Neutrophil (primary cell): ENCODE data around the gene TTLL1.
"Not testable (repeated sequence)": the region's sequence is repeated elsewhere in the genome, so short reads cannot be mapped to it uniquely, and the experiment has no call there.

Source experiments
- H3K27ac ChIP-seq: fragments of 200-600 bp; sonication (generic); 2 replicates; pipeline ENCODE4 v1.5.1; 2016; ENCODE audit warnings: mild to moderate bottlenecking, moderate library complexity
- H3K27me3 ChIP-seq: fragments of 200-600 bp; sonication (generic); 2 replicates; pipeline ENCODE4 v1.6.0; 2016; ENCODE audit warnings: mild to moderate bottlenecking
- H3K36me3 ChIP-seq: fragments of 200-600 bp; sonication (generic); 2 replicates; pipeline ENCODE4 v1.5.1; 2017
- H3K4me1 ChIP-seq, 2 experiments: fragments of 200-600 bp in 1 of 2; sonication (generic) in 1 of 2; 1 replicate in 1 of 2; 2 replicates in 1 of 2; pipeline versions ENCODE4 v1.5.1 to v1.6.1; 2013 to 2016; ENCODE audit warnings: low read depth in 1 of 2, low read length in 1 of 2, mild to moderate bottlenecking in 1 of 2, moderate library complexity in 1 of 2; ENCODE audit not compliant: control insufficient read depth in 1 of 2, insufficient read depth in 1 of 2
- H3K4me3 ChIP-seq, 2 experiments: fragments of 200-600 bp in 1 of 2; sonication (generic) in 1 of 2; 1 replicate in 1 of 2; 2 replicates in 1 of 2; pipeline ENCODE4 v1.5.1; 2013 to 2016; ENCODE audit warnings: low read depth in 1 of 2, low read length in 1 of 2, mild to moderate bottlenecking in 1 of 2, moderate library complexity in 1 of 2
- H3K9me3 ChIP-seq: fragments of 200-600 bp; sonication (generic); 2 replicates; pipeline ENCODE4 v1.5.1; 2016
- CTCF ChIP-seq: fragments of 200-600 bp; sonication (generic); IDR thresholded peaks from 2 replicates; pipeline ENCODE4 v1.5.1; 2016; ENCODE audit warnings: antibody characterized with exemption

Gene TTLL1

GRCh38 chr22:43000441-43001175, 88.6 kb downstream of the TTLL1 start:
- Histone ChIP-seq H3K27ac (peak overlapping the region; percentile 85), H3K4me1 (peaks cover 63 to 72% of the 10 kb centered on the region in 2 experiments), H3K36me3 (no peaks in the 10 kb centered on the region), H3K9me3 (no peaks in the 10 kb centered on the region), H3K27me3 (no peaks in the 10 kb centered on the region), H3K4me3 (peak overlapping the region in 1 of 2 experiments; percentile 0)
- TF ChIP-seq CTCF = no peak

GRCh38 chr22:42997582-42998090, 91.6 kb downstream of the TTLL1 start:
- TF ChIP-seq CTCF = no peak
- Histone ChIP-seq H3K27me3 (no peaks in the 10 kb centered on the region), H3K27ac (peak overlapping the region; percentile 93), H3K36me3 (no peaks in the 10 kb centered on the region), H3K9me3 (no peaks in the 10 kb centered on the region), H3K4me3 (no peak overlapping the region), H3K4me1 (peaks cover 84 to 90% of the 10 kb centered on the region in 2 experiments)

GRCh38 chr22:42996646-42997365, 92.4 kb downstream of the TTLL1 start:
- no peaks in the 10 kb centered on the region for H3K9me3 ChIP-seq
- peak overlapping the region; percentile 93 for H3K27ac ChIP-seq
- H3K4me3 ChIP-seq = no peak overlapping the region
- no peaks in the 10 kb centered on the region for H3K27me3 ChIP-seq
- H3K4me1 ChIP-seq = peaks cover 84 to 88% of the 10 kb centered on the region in 2 experiments
- H3K36me3 ChIP-seq = no peaks in the 10 kb centered on the region
- no peak for TF ChIP-seq CTCF

GRCh38 chr22:42995654-42996053, 93.5 kb downstream of the TTLL1 start:
- H3K9me3 ChIP-seq, H3K36me3 ChIP-seq, H3K27me3 ChIP-seq: not testable (repeated sequence)
- Histone ChIP-seq H3K27ac (peak overlapping the region; percentile 93), H3K4me1 (peaks cover 79 to 80% of the 10 kb centered on the region in 2 experiments), H3K4me3 (peak overlapping the region; percentile 56 to 58)

GRCh38 chr22:42994917-42995562, 94.2 kb downstream of the TTLL1 start:
- Histone ChIP-seq H3K27ac (peak overlapping the region; percentile 93), H3K4me3 (peak overlapping the region; percentile 56 to 58)

More at GRCh38 chr22:42994917-42995562, 94.2 kb downstream of the TTLL1 start:
- H3K27me3 ChIP-seq = no peaks in the 10 kb centered on the region
- no peaks in the 10 kb centered on the region for H3K9me3 ChIP-seq
- no peaks in the 10 kb centered on the region for H3K36me3 ChIP-seq
- no peak for TF ChIP-seq CTCF
- H3K4me1 ChIP-seq = peaks cover 80% of the 10 kb centered on the region in 2 experiments
